Kidney capillary endothelial cell (primary cell): ENCODE results near the gene SULT2A1.
"Not testable (repeated sequence)": the region's sequence is repeated elsewhere in the genome, so short reads cannot be mapped to it uniquely, and the experiment has no call there.

Experiments
- DNase-seq: peaks from one replicate; pipeline ENCODE4 v3.0.0-alpha.2; 2018; ENCODE audit warnings: low spot score

Gene SULT2A1

GRCh38 chr19:47860602-47861297 lies 25.4 kb downstream of the SULT2A1 start:
- DNase-seq = no peak

- not testable (repeated sequence) for DNase-seq
Observed at GRCh38 chr19:47859838-47860237, 26.3 kb downstream of the SULT2A1 start.

GRCh38 chr19:47858646-47859285 lies 27.3 kb downstream of the SULT2A1 start, which contains the start of gene TPRX2:
TSS of gene TPRX2 (plus strand) at chr19:47859235. CDS start at chr19:47859247, 12 bp downstream.
- DNase-seq = not testable (repeated sequence)

- not testable (repeated sequence) for DNase-seq
Observed at GRCh38 chr19:47858231-47858630, 27.9 kb downstream of the SULT2A1 start.

GRCh38 chr19:47854459-47854858 lies 31.7 kb downstream of the SULT2A1 start:
- DNase-seq = no peak

GRCh38 chr19:47853003-47853402 lies 33.1 kb downstream of the SULT2A1 start:
- DNase-seq = no peak

GRCh38 chr19:47848823-47849473 lies 37.2 kb downstream of the SULT2A1 start:
- no peak for DNase-seq

GRCh38 chr19:47848425-47848822 lies 37.7 kb downstream of the SULT2A1 start:
- DNase-seq = no peak

- DNase-seq = no peak
Observed at GRCh38 chr19:47842941-47843340, 43.2 kb downstream of the SULT2A1 start.

- DNase-seq = no peak
Observed at GRCh38 chr19:47839913-47840312, 46.2 kb downstream of the SULT2A1 start.

- DNase-seq = no peak
Observed at GRCh38 chr19:47839411-47839810, 46.7 kb downstream of the SULT2A1 start.

- DNase-seq = no peak
Observed at GRCh38 chr19:47836038-47836437, 50.1 kb downstream of the SULT2A1 start.

- DNase-seq = no peak
Observed at GRCh38 chr19:47832723-47833122, 53.4 kb downstream of the SULT2A1 start.

GRCh38 chr19:47826800-47827199 lies 59.3 kb downstream of the SULT2A1 start:
- no peak for DNase-seq

GRCh38 chr19:47824396-47824795 lies 61.7 kb downstream of the SULT2A1 start:
- no peak for DNase-seq

- no peak for DNase-seq
Observed at GRCh38 chr19:47821460-47822020, 64.6 kb downstream of the SULT2A1 start, which contains the start of gene CRX. TSS of gene CRX (plus strand) at chr19:47821937. CDS start at chr19:47834444, 12,507 bp downstream.
